HepG2 (cell line): ENCODE data around the gene RAD23A. TPM values are rescaled to one million over a fixed set of nuclear protein-coding genes. Genes with fewer than 3 reads are reported as not detected.

Experiments
- KMT2B ChIP-seq: IDR thresholded peaks from 2 replicates; pipeline ENCODE4 v1.6.1; 2016; ENCODE audit warnings: missing genetic modification reagents, missing compliant biosample characterization
- REXO4 ChIP-seq: sonication (generic); formaldehyde crosslinking; IDR thresholded peaks from 2 replicates; pipeline ENCODE4 v1.8.0; 2022; ENCODE audit warnings: missing genetic modification reagents, mild to moderate bottlenecking, borderline replicate concordance
- RORA ChIP-seq: sonication (generic); formaldehyde crosslinking; IDR thresholded peaks from 2 replicates; pipeline ENCODE4 v1.5.0; 2020; ENCODE audit warnings: mild to moderate bottlenecking, missing genetic modification reagents, moderate library complexity
- WIZ ChIP-seq: sonication (generic); formaldehyde crosslinking; IDR thresholded peaks from 2 replicates; pipeline ENCODE4 v1.5.1; 2020; ENCODE audit warnings: mild to moderate bottlenecking, missing genetic modification reagents
- ZKSCAN5 ChIP-seq: sonication (generic); formaldehyde crosslinking; IDR thresholded peaks from 2 replicates; pipeline ENCODE4 v1.5.1; 2020; ENCODE audit warnings: mild to moderate bottlenecking, missing genetic modification reagents
- ZNF101 ChIP-seq: sonication (generic); formaldehyde crosslinking; IDR thresholded peaks from 2 replicates; pipeline ENCODE4 v1.4.0; 2020; ENCODE audit warnings: mild to moderate bottlenecking, low read depth, missing genetic modification reagents, borderline replicate concordance
- ZNF383 ChIP-seq: sonication (generic); formaldehyde crosslinking; IDR thresholded peaks from 2 replicates; pipeline ENCODE4 v1.4.0; 2020; ENCODE audit warnings: missing genetic modification reagents, mild to moderate bottlenecking, borderline replicate concordance
- polyA plus RNA-seq, 8 experiments: library from polyadenylated mRNA; depleted of rRNA in 3 of 8; stranded (reverse) in 7 of 8; unstranded in 1 of 8; fragments of >200 nt; fragmentation: Illumina TruSeq in 4 of 8; extraction: Trizol in 4 of 8; gene quantifications; 2 replicates each; pipeline versions ENCODE4 v1.2.1 to v1.2.3, GENCODE V29; 2011 to 2016; ENCODE audit warnings: low read depth in 4 of 8, missing spikeins in 1 of 8, mixed read lengths in 1 of 8; ENCODE audit not compliant: insufficient read depth in 1 of 8
- total RNA-seq, 5 experiments: library from RNA; depleted of rRNA; stranded (reverse); fragments of >200 nt; fragmentation: Illumina TruSeq; extraction: Trizol; gene quantifications; 2 replicates each; pipeline ENCODE4 v1.2.3, GENCODE V29; 2016; ENCODE audit warnings: low read depth in 1 of 5
- TF ChIP-seq, protein P1 (sequence below): sonication (generic); formaldehyde crosslinking; IDR thresholded peaks from 2 replicates; pipeline ENCODE4 v1.4.0; 2020; ENCODE audit warnings: low read depth, mild to moderate bottlenecking, missing genetic modification reagents
- TF ChIP-seq, protein P2 (sequence below): sonication (generic); formaldehyde crosslinking; conservative IDR thresholded peaks from 2 replicates; pipeline ENCODE4 v1.5.0; 2020; ENCODE audit warnings: missing genetic modification reagents
- TF ChIP-seq, protein P3 (sequence below): sonication (generic); formaldehyde crosslinking; IDR thresholded peaks from 2 replicates; pipeline ENCODE4 v1.8.1; 2023; ENCODE audit warnings: mild to moderate bottlenecking, inconsistent platforms, moderate library complexity, missing genetic modification reagents, borderline replicate concordance
- TF ChIP-seq, protein P4 (sequence below): sonication (generic); formaldehyde crosslinking; conservative IDR thresholded peaks from 2 replicates; pipeline ENCODE4 v1.4.0; 2020; ENCODE audit warnings: missing genetic modification reagents
- TF ChIP-seq, protein P5 (sequence below): sonication (generic); formaldehyde crosslinking; IDR thresholded peaks from 2 replicates; pipeline ENCODE4 v1.4.0; 2020; ENCODE audit warnings: missing genetic modification reagents, borderline replicate concordance
- TF ChIP-seq, protein P6 (sequence below): sonication (generic); formaldehyde crosslinking; IDR thresholded peaks from 2 replicates; pipeline ENCODE4 v1.4.0; 2020; ENCODE audit warnings: mild to moderate bottlenecking, missing genetic modification reagents
- TF ChIP-seq, protein P7 (sequence below): sonication (generic); formaldehyde crosslinking; IDR thresholded peaks from 2 replicates; pipeline ENCODE4 v1.4.0; 2020; ENCODE audit warnings: missing genetic modification reagents, low read depth, mild to moderate bottlenecking, borderline replicate concordance

Gene RAD23A
- total and polyA plus RNA-seq, 2 of the 13 experiments (the other 11 are each of a cell fraction or from before 2014, with no cell fraction given) = 42.5 to 54.2 TPM

DNA sequence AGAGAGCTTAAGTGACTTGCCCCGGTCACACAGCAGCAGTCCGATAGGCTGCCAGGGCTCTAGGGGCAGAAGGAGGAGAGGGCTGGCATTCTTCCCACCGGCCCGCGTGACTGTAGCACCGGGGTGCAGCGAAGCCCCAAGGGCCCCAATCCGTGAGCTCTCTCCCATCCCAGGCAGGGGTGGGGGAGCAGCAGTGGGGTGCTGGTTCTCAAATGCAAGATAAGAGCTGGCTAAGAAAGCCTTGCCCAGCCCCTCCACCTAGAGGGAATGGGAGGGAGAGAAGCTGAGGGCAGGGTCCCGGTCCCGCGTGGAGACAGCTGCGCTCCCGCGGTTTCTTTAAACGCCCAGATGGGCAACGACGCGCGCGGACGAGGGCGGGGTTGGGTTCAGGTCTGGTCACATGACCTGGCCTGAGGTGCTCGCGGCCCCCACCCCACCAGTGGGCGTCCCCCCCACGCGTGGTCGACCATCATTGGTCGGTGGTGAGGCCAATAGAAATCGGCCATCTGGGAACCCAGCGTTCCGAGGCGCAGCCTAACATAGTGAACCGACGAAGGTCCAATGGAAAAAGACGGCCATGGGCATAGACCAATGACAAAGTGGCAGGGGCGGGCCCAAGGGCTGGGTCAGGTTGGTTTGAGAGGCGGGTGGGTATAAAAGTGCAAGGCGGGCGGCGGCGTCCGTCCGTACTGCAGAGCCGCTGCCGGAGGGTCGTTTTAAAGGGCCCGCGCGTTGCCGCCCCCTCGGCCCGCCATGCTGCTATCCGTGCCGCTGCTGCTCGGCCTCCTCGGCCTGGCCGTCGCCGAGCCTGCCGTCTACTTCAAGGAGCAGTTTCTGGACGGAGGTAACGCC, 7.5 kb upstream of the RAD23A start, which contains the start of gene CALR (continued):
- TF ChIP-seq, protein P1, sequence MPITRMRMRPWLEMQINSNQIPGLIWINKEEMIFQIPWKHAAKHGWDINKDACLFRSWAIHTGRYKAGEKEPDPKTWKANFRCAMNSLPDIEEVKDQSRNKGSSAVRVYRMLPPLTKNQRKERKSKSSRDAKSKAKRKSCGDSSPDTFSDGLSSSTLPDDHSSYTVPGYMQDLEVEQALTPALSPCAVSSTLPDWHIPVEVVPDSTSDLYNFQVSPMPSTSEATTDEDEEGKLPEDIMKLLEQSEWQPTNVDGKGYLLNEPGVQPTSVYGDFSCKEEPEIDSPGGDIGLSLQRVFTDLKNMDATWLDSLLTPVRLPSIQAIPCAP (CRISPR knock-in tag) = no peak
- TF ChIP-seq, protein P2, sequence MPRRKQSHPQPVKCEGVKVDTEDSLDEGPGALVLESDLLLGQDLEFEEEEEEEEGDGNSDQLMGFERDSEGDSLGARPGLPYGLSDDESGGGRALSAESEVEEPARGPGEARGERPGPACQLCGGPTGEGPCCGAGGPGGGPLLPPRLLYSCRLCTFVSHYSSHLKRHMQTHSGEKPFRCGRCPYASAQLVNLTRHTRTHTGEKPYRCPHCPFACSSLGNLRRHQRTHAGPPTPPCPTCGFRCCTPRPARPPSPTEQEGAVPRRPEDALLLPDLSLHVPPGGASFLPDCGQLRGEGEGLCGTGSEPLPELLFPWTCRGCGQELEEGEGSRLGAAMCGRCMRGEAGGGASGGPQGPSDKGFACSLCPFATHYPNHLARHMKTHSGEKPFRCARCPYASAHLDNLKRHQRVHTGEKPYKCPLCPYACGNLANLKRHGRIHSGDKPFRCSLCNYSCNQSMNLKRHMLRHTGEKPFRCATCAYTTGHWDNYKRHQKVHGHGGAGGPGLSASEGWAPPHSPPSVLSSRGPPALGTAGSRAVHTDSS = no peak
- TF ChIP-seq WIZ (CRISPR knock-in tag) (no peak), ZNF383 (CRISPR knock-in tag) (no peak), ZNF101 (no peak), KMT2B (CRISPR knock-in tag) (no peak), REXO4 (CRISPR knock-in tag) (no peak), RORA (CRISPR knock-in tag) (no peak), ZKSCAN5 (CRISPR knock-in tag) (no peak)
- TF ChIP-seq, protein P3, sequence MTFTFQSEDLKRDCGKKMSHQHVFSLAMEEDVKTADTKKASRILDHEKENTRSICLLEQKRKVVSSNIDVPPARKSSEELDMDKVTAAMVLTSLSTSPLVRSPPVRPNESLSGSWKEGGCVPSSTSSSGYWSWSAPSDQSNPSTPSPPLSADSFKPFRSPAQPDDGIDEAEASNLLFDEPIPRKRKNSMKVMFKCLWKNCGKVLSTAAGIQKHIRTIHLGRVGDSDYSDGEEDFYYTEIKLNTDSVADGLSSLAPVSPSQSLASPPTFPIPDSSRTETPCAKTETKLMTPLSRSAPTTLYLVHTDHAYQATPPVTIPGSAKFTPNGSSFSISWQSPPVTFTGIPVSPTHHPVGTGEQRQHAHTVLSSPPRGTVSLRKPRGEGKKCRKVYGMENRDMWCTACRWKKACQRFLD (CRISPR knock-in tag) = 0 out of 2 replicates have a peak, but pooled peaks have one; percentile 22
- TF ChIP-seq, protein P4, sequence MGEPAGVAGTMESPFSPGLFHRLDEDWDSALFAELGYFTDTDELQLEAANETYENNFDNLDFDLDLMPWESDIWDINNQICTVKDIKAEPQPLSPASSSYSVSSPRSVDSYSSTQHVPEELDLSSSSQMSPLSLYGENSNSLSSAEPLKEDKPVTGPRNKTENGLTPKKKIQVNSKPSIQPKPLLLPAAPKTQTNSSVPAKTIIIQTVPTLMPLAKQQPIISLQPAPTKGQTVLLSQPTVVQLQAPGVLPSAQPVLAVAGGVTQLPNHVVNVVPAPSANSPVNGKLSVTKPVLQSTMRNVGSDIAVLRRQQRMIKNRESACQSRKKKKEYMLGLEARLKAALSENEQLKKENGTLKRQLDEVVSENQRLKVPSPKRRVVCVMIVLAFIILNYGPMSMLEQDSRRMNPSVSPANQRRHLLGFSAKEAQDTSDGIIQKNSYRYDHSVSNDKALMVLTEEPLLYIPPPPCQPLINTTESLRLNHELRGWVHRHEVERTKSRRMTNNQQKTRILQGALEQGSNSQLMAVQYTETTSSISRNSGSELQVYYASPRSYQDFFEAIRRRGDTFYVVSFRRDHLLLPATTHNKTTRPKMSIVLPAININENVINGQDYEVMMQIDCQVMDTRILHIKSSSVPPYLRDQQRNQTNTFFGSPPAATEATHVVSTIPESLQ = no peak
- TF ChIP-seq, protein P5, sequence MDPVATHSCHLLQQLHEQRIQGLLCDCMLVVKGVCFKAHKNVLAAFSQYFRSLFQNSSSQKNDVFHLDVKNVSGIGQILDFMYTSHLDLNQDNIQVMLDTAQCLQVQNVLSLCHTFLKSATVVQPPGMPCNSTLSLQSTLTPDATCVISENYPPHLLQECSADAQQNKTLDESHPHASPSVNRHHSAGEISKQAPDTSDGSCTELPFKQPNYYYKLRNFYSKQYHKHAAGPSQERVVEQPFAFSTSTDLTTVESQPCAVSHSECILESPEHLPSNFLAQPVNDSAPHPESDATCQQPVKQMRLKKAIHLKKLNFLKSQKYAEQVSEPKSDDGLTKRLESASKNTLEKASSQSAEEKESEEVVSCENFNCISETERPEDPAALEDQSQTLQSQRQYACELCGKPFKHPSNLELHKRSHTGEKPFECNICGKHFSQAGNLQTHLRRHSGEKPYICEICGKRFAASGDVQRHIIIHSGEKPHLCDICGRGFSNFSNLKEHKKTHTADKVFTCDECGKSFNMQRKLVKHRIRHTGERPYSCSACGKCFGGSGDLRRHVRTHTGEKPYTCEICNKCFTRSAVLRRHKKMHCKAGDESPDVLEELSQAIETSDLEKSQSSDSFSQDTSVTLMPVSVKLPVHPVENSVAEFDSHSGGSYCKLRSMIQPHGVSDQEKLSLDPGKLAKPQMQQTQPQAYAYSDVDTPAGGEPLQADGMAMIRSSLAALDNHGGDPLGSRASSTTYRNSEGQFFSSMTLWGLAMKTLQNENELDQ (CRISPR knock-in tag) = no peak
- TF ChIP-seq, protein P6, sequence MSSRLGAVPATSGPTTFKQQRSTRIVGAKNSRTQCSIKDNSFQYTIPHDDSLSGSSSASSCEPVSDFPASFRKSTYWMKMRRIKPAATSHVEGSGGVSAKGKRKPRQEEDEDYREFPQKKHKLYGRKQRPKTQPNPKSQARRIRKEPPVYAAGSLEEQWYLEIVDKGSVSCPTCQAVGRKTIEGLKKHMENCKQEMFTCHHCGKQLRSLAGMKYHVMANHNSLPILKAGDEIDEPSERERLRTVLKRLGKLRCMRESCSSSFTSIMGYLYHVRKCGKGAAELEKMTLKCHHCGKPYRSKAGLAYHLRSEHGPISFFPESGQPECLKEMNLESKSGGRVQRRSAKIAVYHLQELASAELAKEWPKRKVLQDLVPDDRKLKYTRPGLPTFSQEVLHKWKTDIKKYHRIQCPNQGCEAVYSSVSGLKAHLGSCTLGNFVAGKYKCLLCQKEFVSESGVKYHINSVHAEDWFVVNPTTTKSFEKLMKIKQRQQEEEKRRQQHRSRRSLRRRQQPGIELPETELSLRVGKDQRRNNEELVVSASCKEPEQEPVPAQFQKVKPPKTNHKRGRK (CRISPR knock-in tag) = no peak
- TF ChIP-seq, protein P7, sequence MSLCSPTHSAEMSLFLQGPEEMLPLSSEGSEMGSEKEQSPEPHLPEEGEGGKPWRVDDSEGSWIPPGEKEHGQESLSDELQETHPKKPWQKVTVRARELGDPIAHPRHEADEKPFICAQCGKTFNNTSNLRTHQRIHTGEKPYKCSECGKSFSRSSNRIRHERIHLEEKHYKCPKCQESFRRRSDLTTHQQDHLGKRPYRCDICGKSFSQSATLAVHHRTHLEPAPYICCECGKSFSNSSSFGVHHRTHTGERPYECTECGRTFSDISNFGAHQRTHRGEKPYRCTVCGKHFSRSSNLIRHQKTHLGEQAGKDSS (CRISPR knock-in tag) = 0 out of 2 replicates have a peak, but pooled peaks have one; percentile 75
